DND-41 (cell line): ENCODE data around the gene BRCA1.

Experiments used
- ATAC-seq: fragments of 200-7000 bp; cut with Tn5 transposase; 3 replicates; pipeline ENCODE4 v1.9.1; 2021; ENCODE audit warnings: low read depth; ENCODE audit not compliant: insufficient read depth
- DNase-seq: peaks from one replicate; pipeline ENCODE4 v3.0.0-alpha.2; 2020
- H2AFZ ChIP-seq: 2 replicates; pipeline ENCODE4 v1.6.0; 2012; ENCODE audit warnings: low read depth, low read length
- H3K27ac ChIP-seq: 2 replicates; pipeline ENCODE4 v1.5.1; 2012; ENCODE audit warnings: low read length, inconsistent platforms
- H3K27me3 ChIP-seq: fragments of 200-600 bp; sonication (generic); 2 replicates; pipeline ENCODE4 v1.6.0; 2012; ENCODE audit warnings: low read length, mild to moderate bottlenecking, inconsistent platforms; ENCODE audit not compliant: insufficient read depth, poor library complexity
- H3K36me3 ChIP-seq: 2 replicates; pipeline ENCODE4 v1.5.1; 2012; ENCODE audit warnings: low read length, inconsistent platforms; ENCODE audit not compliant: insufficient read depth
- H3K4me1 ChIP-seq: 2 replicates; pipeline ENCODE4 v1.5.1; 2012; ENCODE audit warnings: mild to moderate bottlenecking, low read length; ENCODE audit not compliant: insufficient read depth
- H3K4me2 ChIP-seq: 2 replicates; pipeline ENCODE4 v1.6.0; 2012; ENCODE audit warnings: mild to moderate bottlenecking, moderate library complexity, low read length, inconsistent platforms; ENCODE audit not compliant: insufficient read depth
- H3K4me3 ChIP-seq, 2 experiments: fragments of 200-600 bp in 1 of 2; shearing (Covaris generic) in 1 of 2; 2 replicates each; pipeline ENCODE4 v1.5.1; 2012 to 2016; ENCODE audit warnings: inconsistent platforms in 2 of 2, low read length in 2 of 2, mild to moderate bottlenecking in 2 of 2, low read depth in 1 of 2, moderate library complexity in 1 of 2
- H3K79me2 ChIP-seq: 2 replicates; pipeline ENCODE4 v1.6.0; 2012; ENCODE audit warnings: low read length, inconsistent platforms; ENCODE audit not compliant: insufficient read depth
- H3K9ac ChIP-seq: 2 replicates; pipeline ENCODE4 v1.6.0; 2012; ENCODE audit warnings: low read depth, mild to moderate bottlenecking, inconsistent platforms, low read length, moderate library complexity
- H3K9me3 ChIP-seq: 2 replicates; pipeline ENCODE4 v1.5.1; 2012; ENCODE audit warnings: low read length, moderate library complexity, mild to moderate bottlenecking, inconsistent platforms; ENCODE audit not compliant: insufficient read depth, severe bottlenecking
- H4K20me1 ChIP-seq: 2 replicates; pipeline ENCODE4 v1.6.0; 2012; ENCODE audit warnings: low read length; ENCODE audit not compliant: insufficient read depth
- EZH2 ChIP-seq: IDR thresholded peaks from 3 replicates; pipeline ENCODE4 v1.6.1; 2012; ENCODE audit warnings: borderline replicate concordance, low read depth, mild to moderate bottlenecking, moderate library complexity, low read length, inconsistent platforms; ENCODE audit not compliant: severe bottlenecking
- TF ChIP-seq, protein P1 (sequence below): IDR thresholded peaks from 2 replicates; pipeline ENCODE4 v1.5.1; 2012; ENCODE audit warnings: borderline replicate concordance, low read length, moderate library complexity, mild to moderate bottlenecking; ENCODE audit not compliant: poor library complexity, severe bottlenecking; ENCODE audit errors: extremely low read depth

BRCA1 gene

DNA sequence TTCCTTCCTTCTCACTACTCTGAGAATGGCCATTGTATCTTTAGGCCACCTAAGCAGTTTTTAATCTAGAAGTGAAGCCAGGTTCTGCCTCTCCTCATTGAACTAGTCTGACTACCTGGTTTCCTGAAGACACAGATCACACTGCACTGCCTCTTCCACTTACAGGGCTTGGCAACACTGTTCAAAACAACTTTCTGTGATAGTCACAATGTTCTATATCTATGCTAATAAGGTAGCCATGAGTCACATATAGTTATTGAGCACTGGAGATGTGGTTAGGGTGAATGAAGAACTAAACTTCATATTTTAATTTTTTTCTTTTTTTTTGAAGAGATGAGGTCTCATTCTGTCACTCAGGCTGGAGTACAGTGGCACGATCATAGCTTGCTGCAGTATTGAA lies 73.2 kb downstream of the BRCA1 start:
- Histone ChIP-seq H3K27me3 (no peaks in the 10 kb centered on the region), H3K9ac (no peak overlapping the region), H3K4me3 (no peak overlapping the region), H3K4me2 (no peak overlapping the region), H4K20me1 (no peaks in the 10 kb centered on the region), H3K4me1 (no peaks in the 10 kb centered on the region), H3K79me2 (no peaks in the 10 kb centered on the region), H3K36me3 (peaks cover 93% of the 10 kb centered on the region), H3K27ac (no peak overlapping the region), H2AFZ (no peak overlapping the region), H3K9me3 (no peaks in the 10 kb centered on the region)
- TF ChIP-seq, protein P1, sequence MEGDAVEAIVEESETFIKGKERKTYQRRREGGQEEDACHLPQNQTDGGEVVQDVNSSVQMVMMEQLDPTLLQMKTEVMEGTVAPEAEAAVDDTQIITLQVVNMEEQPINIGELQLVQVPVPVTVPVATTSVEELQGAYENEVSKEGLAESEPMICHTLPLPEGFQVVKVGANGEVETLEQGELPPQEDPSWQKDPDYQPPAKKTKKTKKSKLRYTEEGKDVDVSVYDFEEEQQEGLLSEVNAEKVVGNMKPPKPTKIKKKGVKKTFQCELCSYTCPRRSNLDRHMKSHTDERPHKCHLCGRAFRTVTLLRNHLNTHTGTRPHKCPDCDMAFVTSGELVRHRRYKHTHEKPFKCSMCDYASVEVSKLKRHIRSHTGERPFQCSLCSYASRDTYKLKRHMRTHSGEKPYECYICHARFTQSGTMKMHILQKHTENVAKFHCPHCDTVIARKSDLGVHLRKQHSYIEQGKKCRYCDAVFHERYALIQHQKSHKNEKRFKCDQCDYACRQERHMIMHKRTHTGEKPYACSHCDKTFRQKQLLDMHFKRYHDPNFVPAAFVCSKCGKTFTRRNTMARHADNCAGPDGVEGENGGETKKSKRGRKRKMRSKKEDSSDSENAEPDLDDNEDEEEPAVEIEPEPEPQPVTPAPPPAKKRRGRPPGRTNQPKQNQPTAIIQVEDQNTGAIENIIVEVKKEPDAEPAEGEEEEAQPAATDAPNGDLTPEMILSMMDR = no peak
- no peak for TF ChIP-seq EZH2
- DNase-seq (no peak), ATAC-seq (no peak)

DNA sequence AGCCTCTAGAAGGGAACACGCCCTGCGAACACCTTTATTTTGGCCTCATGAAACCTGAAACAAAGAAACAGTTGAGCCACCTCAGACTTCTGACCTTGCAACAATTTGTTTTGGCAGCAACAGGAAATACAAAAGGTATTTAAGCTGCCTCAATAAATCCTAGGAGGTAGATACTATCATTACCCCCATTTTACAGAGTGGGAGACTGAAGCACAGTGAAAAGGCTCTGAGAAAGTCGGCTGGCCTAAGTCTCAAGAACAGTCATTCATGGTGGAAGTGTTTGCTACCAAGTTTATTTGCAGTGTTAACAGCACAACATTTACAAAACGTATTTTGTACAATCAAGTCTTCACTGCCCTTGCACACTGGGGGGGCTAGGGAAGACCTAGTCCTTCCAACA lies 81.1 kb downstream of the BRCA1 start:
- peaks cover 50% of the 10 kb centered on the region for H3K36me3 ChIP-seq
- no peak overlapping the region for H3K27ac ChIP-seq
- no peaks in the 10 kb centered on the region for H3K4me1 ChIP-seq
- no peaks in the 10 kb centered on the region for H3K9me3 ChIP-seq
- no peaks in the 10 kb centered on the region for H3K79me2 ChIP-seq
- no peak overlapping the region for H3K4me3 ChIP-seq
- TF ChIP-seq, protein P1 = no peak
- no peak for TF ChIP-seq EZH2
- H3K4me2 ChIP-seq = no peak overlapping the region
- no peaks in the 10 kb centered on the region for H4K20me1 ChIP-seq
- ATAC-seq (no peak), DNase-seq (no peak)
- H3K9ac ChIP-seq = no peak overlapping the region
- no peaks in the 10 kb centered on the region for H3K27me3 ChIP-seq
- no peak overlapping the region for H2AFZ ChIP-seq

DNA sequence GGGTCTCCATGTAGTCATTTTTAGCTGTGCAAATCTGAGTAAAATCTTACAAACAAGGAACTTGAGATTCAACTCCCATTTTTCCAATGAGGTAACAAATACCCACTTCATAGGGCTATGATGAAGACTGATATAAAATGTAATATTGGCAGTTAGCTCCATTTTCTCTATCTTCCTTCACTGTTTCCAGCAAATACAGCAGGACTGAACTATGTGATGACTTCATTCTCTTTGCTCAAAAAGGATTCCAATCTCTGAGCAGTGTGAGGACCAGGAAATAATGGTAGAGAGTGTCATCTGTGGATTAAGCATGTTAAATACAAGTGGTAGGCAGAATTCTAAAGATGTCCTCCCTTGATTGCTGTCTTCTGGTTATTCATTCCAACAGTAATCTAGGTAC lies 81.9 kb downstream of the BRCA1 start:
- Histone ChIP-seq H4K20me1 (no peaks in the 10 kb centered on the region), H3K4me2 (no peak overlapping the region), H2AFZ (no peak overlapping the region), H3K9me3 (no peaks in the 10 kb centered on the region), H3K36me3 (peaks cover 45% of the 10 kb centered on the region), H3K79me2 (no peaks in the 10 kb centered on the region), H3K4me1 (no peaks in the 10 kb centered on the region), H3K27ac (no peak overlapping the region), H3K9ac (no peak overlapping the region), H3K27me3 (no peaks in the 10 kb centered on the region), H3K4me3 (no peak overlapping the region)
- no peak for ATAC-seq
- TF ChIP-seq, protein P1 = no peak
- no peak for TF ChIP-seq EZH2
- DNase-seq = no peak
